HepG2 (cell line): ENCODE results near the gene C12orf60. TPM values are rescaled to one million over a fixed set of nuclear protein-coding genes. Genes with fewer than 3 reads are reported as not detected.
A peak's percentile ranks its signal among the peaks of the same experiment; 100 is the strongest.

Source experiments
- ATAC-seq: fragments of 200-7000 bp; cut with Tn5 transposase; 3 replicates; pipeline ENCODE4 v1.9.1; 2020; ENCODE audit warnings: mild to moderate bottlenecking, moderate library complexity
- BruUV-seq: library from RNA; stranded (reverse); fragments of 400-500 nt; replicated peaks from 2 replicates; lab custom pipeline; 2021; lab: Mats Ljungman, UMichigan
- CTCF ChIA-PET: fragments of 300-600 bp; formaldehyde crosslinking; extraction: SDS; loops from one replicate; lab custom pipeline; 2021; ENCODE audit warnings: low total read pairs, inconsistent platforms, low intra/inter-chr PET ratio; lab: Yijun Ruan, JAX
- POLR2A ChIA-PET: fragments of 350-600 bp; sonication (Branson Sonifier 250); formaldehyde crosslinking; loops from one replicate; lab custom pipeline; 2020; ENCODE audit warnings: antibody characterized with exemption, inconsistent platforms; lab: Yijun Ruan, JAX
- DNase-seq: peaks from one replicate; pipeline ENCODE4 v3.0.0-alpha.2; 2015; ENCODE audit warnings: low spot score
- FAIRE-seq: peaks from 3 replicates; lab custom pipeline; 2011; peaks lifted over from hg19 to GRCh38; lab: Jason Lieb, UNC
- H2AFZ ChIP-seq: one replicate; pipeline ENCODE4 v1.6.1; 2011; ENCODE audit warnings: low read length, inconsistent platforms
- H3K27ac ChIP-seq: fragments of 300-600 bp; 3 replicates; pipeline ENCODE4 v1.8.0; 2011; ENCODE audit warnings: mixed run types, mild to moderate bottlenecking, mixed read lengths, low read length, inconsistent platforms; ENCODE audit not compliant: insufficient read depth; ENCODE audit errors: extremely low read length
- H3K27me3 ChIP-seq, 2 experiments: fragments of 200-600 bp in 1 of 2; 2 replicates in 1 of 2; 3 replicates in 1 of 2; pipeline versions ENCODE4 v1.6.0 to v1.8.0; 2011; ENCODE audit warnings: low read length in 2 of 2, mild to moderate bottlenecking in 2 of 2, moderate library complexity in 2 of 2, inconsistent platforms in 1 of 2; ENCODE audit not compliant: insufficient read depth in 2 of 2, control insufficient read depth in 1 of 2
- H3K36me3 ChIP-seq, 2 experiments: fragments of 200-600 bp in 1 of 2; replicated peaks in 1 of 2; 2 replicates in 1 of 2; 3 replicates in 1 of 2; pipeline versions ENCODE4 v1.5.1 to v1.8.0; 2011; ENCODE audit warnings: low read length in 2 of 2, inconsistent platforms in 1 of 2; ENCODE audit not compliant: insufficient read depth in 2 of 2, control insufficient read depth in 1 of 2
- H3K4me1 ChIP-seq: 2 replicates; pipeline ENCODE4 v1.5.1; 2012; ENCODE audit warnings: low read length, inconsistent platforms; ENCODE audit not compliant: insufficient read depth
- H3K4me2 ChIP-seq: 2 replicates; pipeline ENCODE4 v1.6.0; 2011; ENCODE audit warnings: low read depth, low read length, inconsistent platforms
- H3K4me3 ChIP-seq, 3 experiments: fragments of 200-600 bp in 1 of 3; sonication (generic), shearing (Covaris generic) in 1 of 3; replicated peaks in 1 of 3; 2 replicates each; pipeline ENCODE4 v1.5.1; 2011 to 2016; ENCODE audit warnings: low read length in 3 of 3, inconsistent platforms in 2 of 3, low read depth in 2 of 3, mild to moderate bottlenecking in 2 of 3, control low read depth in 1 of 3, mixed read lengths in 1 of 3; ENCODE audit not compliant: insufficient read depth in 1 of 3
- H3K79me2 ChIP-seq: one replicate; pipeline ENCODE4 v1.6.1; 2011; ENCODE audit warnings: low read length, inconsistent platforms; ENCODE audit not compliant: insufficient read depth
- H3K9ac ChIP-seq: 2 replicates; pipeline ENCODE4 v1.6.0; 2011; ENCODE audit warnings: mild to moderate bottlenecking, low read depth, low read length, inconsistent platforms; ENCODE audit not compliant: insufficient read depth
- H3K9me3 ChIP-seq: 2 replicates; pipeline ENCODE4 v1.5.1; 2012; ENCODE audit warnings: mild to moderate bottlenecking, low read length
- H4K20me1 ChIP-seq: 2 replicates; pipeline ENCODE4 v1.6.0; 2011; ENCODE audit warnings: inconsistent platforms, mild to moderate bottlenecking, low read length, moderate library complexity; ENCODE audit not compliant: insufficient read depth
- BORCS8-MEF2B ChIP-seq: sonication (generic); formaldehyde crosslinking; IDR thresholded peaks from 2 replicates; pipeline ENCODE4 v1.8.0; 2022; ENCODE audit warnings: mild to moderate bottlenecking, missing genetic modification reagents
- FOXK1 ChIP-seq: sonication (generic); formaldehyde crosslinking; IDR thresholded peaks from 2 replicates; pipeline ENCODE4 v1.4.0; 2020; ENCODE audit warnings: low read depth, missing genetic modification reagents, borderline replicate concordance
- HNF4A ChIP-seq: sonication (generic); formaldehyde crosslinking; IDR thresholded peaks from 2 replicates; pipeline ENCODE4 v1.4.0; 2020; ENCODE audit warnings: missing genetic modification reagents
- IRX3 ChIP-seq: sonication (generic); formaldehyde crosslinking; IDR thresholded peaks from 2 replicates; pipeline ENCODE4 v1.8.1; 2023; ENCODE audit warnings: mild to moderate bottlenecking, low read depth, missing genetic modification reagents, borderline replicate concordance
- MEF2D ChIP-seq: sonication (generic); formaldehyde crosslinking; IDR thresholded peaks from 2 replicates; pipeline ENCODE4 v1.5.1; 2020; ENCODE audit warnings: mild to moderate bottlenecking, missing genetic modification reagents
- SIN3A ChIP-seq: IDR thresholded peaks from 2 replicates; pipeline ENCODE4 v1.6.1; 2011; ENCODE audit warnings: low read depth, mild to moderate bottlenecking, control low read depth, low read length, borderline replicate concordance
- SRY ChIP-seq: sonication (generic); formaldehyde crosslinking; IDR thresholded peaks from 2 replicates; pipeline ENCODE4 v1.8.0; 2022; ENCODE audit warnings: mild to moderate bottlenecking, missing genetic modification reagents
- ZKSCAN8 ChIP-seq: IDR thresholded peaks from 2 replicates; pipeline ENCODE4 v1.6.1; 2016; ENCODE audit warnings: borderline replicate concordance, missing genetic modification reagents, missing compliant biosample characterization
- ZNF354B ChIP-seq: sonication (generic); formaldehyde crosslinking; IDR thresholded peaks from 2 replicates; pipeline ENCODE4 v1.8.0; 2022; ENCODE audit warnings: mild to moderate bottlenecking, missing genetic modification reagents
- ZNF781 ChIP-seq: sonication (generic); formaldehyde crosslinking; IDR thresholded peaks from 2 replicates; pipeline ENCODE4 v1.5.1; 2020; ENCODE audit warnings: borderline replicate concordance, mild to moderate bottlenecking, missing genetic modification reagents; ENCODE audit errors: not compliant biosample characterization
- WGBS: methylation state at CpG from one replicate; pipeline ENCODE4 v1.1.6; 2017; ENCODE audit warnings: low lambda C conversion rate; 5-methylcytosine and 5-hydroxymethylcytosine counted together
- in situ Hi-C: cut with HindIII; loops from 2 replicates; pipeline ENCODE4 v1.10.0; 2017; ENCODE audit warnings: low pct_unique_long_range_greater_than_20kb; ENCODE audit not compliant: extremely low pct_ligation_motif_present
- intact Hi-C: fragments of 100-400 bp; cut with micrococcal nuclease; formaldehyde crosslinking; loops from one replicate; pipeline ENCODE4 v1.10.0; 2022; ENCODE audit not compliant: unreplicated experiment
- polyA plus RNA-seq, 8 experiments: library from polyadenylated mRNA; depleted of rRNA in 3 of 8; stranded (reverse) in 7 of 8; unstranded in 1 of 8; fragments of >200 nt; fragmentation: Illumina TruSeq in 4 of 8; extraction: Trizol in 4 of 8; gene quantifications; 2 replicates each; pipeline versions ENCODE4 v1.2.1 to v1.2.3, GENCODE V29; 2011 to 2016; ENCODE audit warnings: low read depth in 4 of 8, missing spikeins in 1 of 8, mixed read lengths in 1 of 8; ENCODE audit not compliant: insufficient read depth in 1 of 8
- total RNA-seq, 5 experiments: library from RNA; depleted of rRNA; stranded (reverse); fragments of >200 nt; fragmentation: Illumina TruSeq; extraction: Trizol; gene quantifications; 2 replicates each; pipeline ENCODE4 v1.2.3, GENCODE V29; 2016; ENCODE audit warnings: low read depth in 1 of 5
- TF ChIP-seq, protein P1 (sequence below): sonication (generic); formaldehyde crosslinking; IDR thresholded peaks from 2 replicates; pipeline ENCODE4 v1.5.0; 2020; ENCODE audit warnings: mild to moderate bottlenecking, low read depth, missing genetic modification reagents, borderline replicate concordance
- TF ChIP-seq, protein P2 (sequence below): sonication (generic); formaldehyde crosslinking; IDR thresholded peaks from 2 replicates; pipeline ENCODE4 v1.4.0; 2020; ENCODE audit warnings: missing genetic modification reagents; ENCODE audit errors: not compliant biosample characterization
- TF ChIP-seq, protein P3 (sequence below): sonication (generic); formaldehyde crosslinking; conservative IDR thresholded peaks from 2 replicates; pipeline ENCODE4 v1.4.0; 2020; ENCODE audit warnings: missing genetic modification reagents

The C12orf60 gene
- total and polyA plus RNA-seq, 2 of the 13 experiments (the other 11 are each of a cell fraction or from before 2014, with no cell fraction given) = 0.55 to 1.4 TPM

DNA sequence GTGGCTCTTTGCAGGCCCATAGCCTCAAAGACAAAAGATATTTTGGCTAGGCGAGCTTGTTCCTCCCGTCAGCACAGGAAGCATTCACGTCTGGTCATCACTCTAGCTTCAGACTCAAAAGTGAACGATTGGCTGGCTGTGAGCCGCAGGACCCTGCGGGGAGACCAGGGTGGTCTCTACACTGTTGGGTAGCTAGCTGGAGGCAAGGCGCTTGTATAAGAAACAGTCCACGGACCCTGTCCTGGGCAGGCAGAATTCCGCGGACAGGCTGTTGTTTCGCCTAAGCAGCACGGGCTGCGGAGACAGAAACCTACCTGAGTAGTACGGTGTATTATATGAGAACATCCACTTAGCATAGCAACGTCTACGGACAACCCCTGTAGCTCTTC is 29.8 kb upstream of the C12orf60 start:
- no peak for FAIRE-seq
- peak overlapping the region; percentile 73 for H3K27ac ChIP-seq
- peak overlapping the region; percentile 64 to 79 (median 64) for H3K4me3 ChIP-seq
- no peaks in the 10 kb centered on the region for H3K36me3 ChIP-seq
- H3K27me3 ChIP-seq = no peaks in the 10 kb centered on the region; a peak in 1 of 5 replicates
- peak overlapping the region; percentile 76 for H3K9ac ChIP-seq
- no peaks in the 10 kb centered on the region for H3K9me3 ChIP-seq
- H3K4me1 ChIP-seq = peaks cover 36% of the 10 kb centered on the region
- 43% methylated on average over 12 of the region's 16 CpGs for WGBS
- ChIA-PET CTCF (no interaction called here), POLR2A (interaction anchor here (1.3 to 3.7 kb wide), 3 partner anchors 30 to 67 kb away, joined by 3 to 20 read pairs (median 4); partner anchors contain the start of genes C12orf60 and WBP11)
- no peak for TF ChIP-seq ZNF354B (CRISPR knock-in tag)
- TF ChIP-seq SIN3A = 0 out of 2 replicates have a peak, but pooled peaks have one; percentile 10
- 0 out of 2 replicates have a peak, but pooled peaks have one; percentile 1 for TF ChIP-seq BORCS8-MEF2B (CRISPR knock-in tag)
- TF ChIP-seq ZNF781 (CRISPR knock-in tag) = peak; percentile 16
- no peak for DNase-seq
- ATAC-seq = peak; percentile 10
- H3K79me2 ChIP-seq = peaks cover 24% of the 10 kb centered on the region
- H4K20me1 ChIP-seq = no peaks in the 10 kb centered on the region; the same call in 1 of the 2 replicates
- no TSS peak for BruUV-seq
- peak overlapping the region; percentile 58 for H3K4me2 ChIP-seq
- peak overlapping the region; percentile 79 for H2AFZ ChIP-seq
- intact Hi-C loops = loop anchor here (10.0 kb wide), 1 partner anchor 1111 kb away; the partner anchor contains the start of gene STRAP
- in situ Hi-C loops = no loop called here

DNA sequence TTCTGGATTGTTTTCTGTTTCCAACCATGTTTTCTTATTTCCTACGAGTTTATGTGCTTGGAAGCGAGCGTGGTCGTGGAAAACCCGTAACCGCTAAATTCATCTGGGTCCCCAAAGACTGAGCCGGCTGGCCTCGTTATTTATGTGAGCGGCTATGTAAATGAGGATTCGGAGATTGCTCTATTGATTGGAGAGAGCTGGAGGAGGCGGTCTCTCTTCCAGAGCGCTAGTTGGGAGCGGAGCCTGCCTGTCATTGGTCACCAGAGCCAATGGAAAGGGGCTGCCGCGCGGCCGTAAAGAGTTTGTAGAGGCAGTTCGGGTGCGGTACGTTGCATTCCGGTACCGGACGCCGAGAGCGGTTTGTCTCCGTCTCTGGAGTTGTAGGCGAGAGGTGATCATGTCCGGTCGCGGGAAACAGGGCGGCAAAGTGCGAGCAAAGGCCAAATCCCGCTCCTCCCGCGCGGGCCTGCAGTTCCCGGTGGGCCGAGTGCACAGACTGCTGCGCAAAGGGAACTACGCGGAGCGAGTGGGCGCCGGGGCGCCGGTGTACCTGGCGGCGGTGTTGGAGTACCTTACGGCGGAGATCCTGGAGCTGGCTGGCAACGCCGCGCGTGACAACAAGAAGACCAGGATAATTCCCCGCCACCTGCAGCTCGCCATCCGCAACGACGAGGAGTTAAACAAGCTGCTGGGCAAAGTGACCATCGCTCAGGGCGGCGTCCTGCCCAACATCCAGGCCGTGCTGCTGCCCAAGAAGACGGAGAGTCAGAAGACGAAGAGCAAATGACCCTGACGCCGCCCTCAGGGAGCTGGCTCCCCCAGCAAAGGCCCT is 29.2 kb upstream of the C12orf60 start:
- peak overlapping the region; percentile 64 to 79 (median 65); a peak in 5 of 6 replicates for H3K4me3 ChIP-seq
- WGBS = 68% methylated on average over 51 of the region's 67 CpGs
- H3K79me2 ChIP-seq = peaks cover 20% of the 10 kb centered on the region
- in situ Hi-C loops (no loop called here), intact Hi-C loops (loop anchor here (10.0 kb wide), 1 partner anchor 1111 kb away; the partner anchor contains the start of gene STRAP)
- CTCF ChIA-PET = no interaction called here
- POLR2A ChIA-PET = interaction anchor here (1.4 to 3.7 kb wide), 2 partner anchors 29 to 62 kb away, joined by 3 to 20 read pairs; partner anchors contain the start of genes C12orf60 and WBP11
- no peaks in the 10 kb centered on the region for H3K36me3 ChIP-seq
- FAIRE-seq (no peak), DNase-seq (peak; percentile 88), ATAC-seq (peak; percentile 69)
- peak overlapping the region; percentile 66 for H3K4me2 ChIP-seq
- peak overlapping the region; percentile 76 for H3K9ac ChIP-seq
- peak overlapping the region; percentile 78 for H3K27ac ChIP-seq
- no peaks in the 10 kb centered on the region; the same call in 1 of the 2 replicates for H4K20me1 ChIP-seq
- H3K4me1 ChIP-seq = peaks cover 29% of the 10 kb centered on the region
- H3K9me3 ChIP-seq = no peaks in the 10 kb centered on the region
- H3K27me3 ChIP-seq = no peaks in the 10 kb centered on the region; a peak in 1 of 5 replicates
- H2AFZ ChIP-seq = peak overlapping the region; percentile 79
- TSS peak; percentile 88 for BruUV-seq
- no peak for TF ChIP-seq HNF4A (CRISPR knock-in tag)
- TF ChIP-seq, protein P1, sequence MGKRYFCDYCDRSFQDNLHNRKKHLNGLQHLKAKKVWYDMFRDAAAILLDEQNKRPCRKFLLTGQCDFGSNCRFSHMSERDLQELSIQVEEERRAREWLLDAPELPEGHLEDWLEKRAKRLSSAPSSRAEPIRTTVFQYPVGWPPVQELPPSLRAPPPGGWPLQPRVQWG (CRISPR knock-in tag) = no peak
- TF ChIP-seq, protein P2, sequence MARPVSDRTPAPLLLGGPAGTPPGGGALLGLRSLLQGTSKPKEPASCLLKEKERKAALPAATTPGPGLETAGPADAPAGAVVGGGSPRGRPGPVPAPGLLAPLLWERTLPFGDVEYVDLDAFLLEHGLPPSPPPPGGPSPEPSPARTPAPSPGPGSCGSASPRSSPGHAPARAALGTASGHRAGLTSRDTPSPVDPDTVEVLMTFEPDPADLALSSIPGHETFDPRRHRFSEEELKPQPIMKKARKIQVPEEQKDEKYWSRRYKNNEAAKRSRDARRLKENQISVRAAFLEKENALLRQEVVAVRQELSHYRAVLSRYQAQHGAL = no peak
- TF ChIP-seq MEF2D = no peak
- TF ChIP-seq, protein P3, sequence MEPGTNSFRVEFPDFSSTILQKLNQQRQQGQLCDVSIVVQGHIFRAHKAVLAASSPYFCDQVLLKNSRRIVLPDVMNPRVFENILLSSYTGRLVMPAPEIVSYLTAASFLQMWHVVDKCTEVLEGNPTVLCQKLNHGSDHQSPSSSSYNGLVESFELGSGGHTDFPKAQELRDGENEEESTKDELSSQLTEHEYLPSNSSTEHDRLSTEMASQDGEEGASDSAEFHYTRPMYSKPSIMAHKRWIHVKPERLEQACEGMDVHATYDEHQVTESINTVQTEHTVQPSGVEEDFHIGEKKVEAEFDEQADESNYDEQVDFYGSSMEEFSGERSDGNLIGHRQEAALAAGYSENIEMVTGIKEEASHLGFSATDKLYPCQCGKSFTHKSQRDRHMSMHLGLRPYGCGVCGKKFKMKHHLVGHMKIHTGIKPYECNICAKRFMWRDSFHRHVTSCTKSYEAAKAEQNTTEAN (CRISPR knock-in tag) = no peak
- no peak for TF ChIP-seq ZKSCAN8 (CRISPR knock-in tag)
- TF ChIP-seq IRX3 (CRISPR knock-in tag) = no peak
- no peak for TF ChIP-seq SRY (CRISPR knock-in tag)
- TF ChIP-seq FOXK1 (CRISPR knock-in tag) = no peak
